Measurements from ENCODE around the gene GOLGA6L10. TPM values are rescaled to one million over a fixed set of nuclear protein-coding genes. Genes with fewer than 3 reads are reported as not detected.
"Not testable (repeated sequence)": the region's sequence is repeated elsewhere in the genome, so short reads cannot be mapped to it uniquely, and the experiment has no call there.

GOLGA6L10 gene
- total and polyA plus RNA-seq, 9 donors = 0.19 to 2.5 (median 0.71) TPM

DNA sequence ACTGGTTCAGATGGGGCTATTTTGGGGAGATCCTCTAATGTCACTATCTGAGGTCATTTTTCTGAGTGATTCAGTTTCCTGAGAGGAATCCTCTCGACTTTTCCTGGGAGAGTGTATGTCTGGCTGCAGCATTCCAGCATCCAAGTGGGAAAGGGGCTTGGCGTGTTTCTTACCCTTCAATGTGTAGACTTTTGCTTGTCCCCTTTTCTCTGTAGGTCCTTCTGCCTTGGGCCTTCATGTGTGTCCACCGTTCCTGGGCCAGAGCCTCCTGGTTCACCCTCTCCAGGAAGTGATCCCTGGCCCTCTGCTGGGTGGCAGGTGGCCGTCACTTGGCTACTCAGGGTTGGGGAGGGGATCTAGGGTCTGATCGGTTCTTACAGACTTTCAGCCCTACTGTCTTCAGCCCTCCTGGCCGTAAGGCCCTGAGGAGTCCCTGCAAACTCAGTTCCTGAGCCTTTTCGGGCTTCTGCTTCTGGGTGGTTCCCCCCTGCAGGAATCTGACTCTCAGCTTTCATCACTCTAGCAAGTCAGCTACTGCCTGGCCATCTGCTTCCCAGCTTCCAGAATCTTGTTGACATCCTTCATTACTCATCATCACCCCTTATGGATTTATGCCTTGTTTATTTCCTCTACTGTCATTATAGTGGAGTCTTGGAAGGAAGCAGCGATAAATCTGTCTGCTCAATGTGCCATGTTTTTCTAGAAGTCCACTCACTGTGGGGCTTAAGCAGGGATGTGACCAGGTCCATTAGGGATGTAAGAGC, 36.5 kb downstream of the GOLGA6L10 start:
- H3K27ac ChIP-seq (ENCODE audit: low read length) = no peak overlapping the region
- H3K27me3 ChIP-seq (ENCODE audit: control insufficient read depth, insufficient read depth, low read length) = no peaks in the 10 kb centered on the region
- no peak overlapping the region for H3K4me3 ChIP-seq (ENCODE audit: low read length)
- H3K9me3 ChIP-seq (replicated peaks; ENCODE audit: control insufficient read depth, low read depth, low read length) = peaks cover 2% of the 10 kb centered on the region
- peaks cover 10% of the 10 kb centered on the region for H3K4me1 ChIP-seq (ENCODE audit: control insufficient read depth, insufficient read depth, low read length)
- H3K36me3 ChIP-seq (ENCODE audit: control insufficient read depth, insufficient read depth, low read length) = no peaks in the 10 kb centered on the region
- 37% methylated on average over 4 of the region's 8 CpGs for WGBS (ENCODE audit: insufficient coverage)
- DNase-seq = no peak

DNA sequence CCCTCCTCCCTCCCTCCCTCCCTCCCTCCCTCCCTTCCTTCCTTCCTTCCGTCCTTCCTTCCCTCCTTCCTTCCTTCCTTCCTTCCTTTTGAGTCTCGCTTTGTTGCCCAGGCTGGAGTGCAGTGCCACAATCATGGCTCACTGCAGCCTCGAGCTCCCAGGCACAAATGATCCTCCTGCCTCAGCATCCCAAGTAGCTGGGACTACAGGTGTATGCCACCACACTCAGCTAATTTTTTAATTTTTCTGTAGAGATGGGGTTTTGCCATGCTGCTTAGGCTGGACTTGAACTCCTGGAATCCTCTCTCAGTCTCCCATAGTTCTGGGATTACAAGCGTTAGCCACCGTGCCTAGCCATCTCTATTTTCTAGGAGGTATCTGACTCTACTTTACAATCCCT, 38.0 kb downstream of the GOLGA6L10 start:
- H3K9me3 ChIP-seq (replicated peaks; ENCODE audit: control insufficient read depth, low read depth, low read length); H3K27me3 ChIP-seq (ENCODE audit: control insufficient read depth, insufficient read depth, low read length); H3K27ac ChIP-seq (ENCODE audit: low read length); H3K36me3 ChIP-seq (ENCODE audit: control insufficient read depth, insufficient read depth, low read length); H3K4me1 ChIP-seq (ENCODE audit: control insufficient read depth, insufficient read depth, low read length); DNase-seq; H3K4me3 ChIP-seq (ENCODE audit: low read length): not testable (repeated sequence)
- WGBS (ENCODE audit: insufficient coverage) = 94% methylated on average over 2 of the region's 5 CpGs

DNA sequence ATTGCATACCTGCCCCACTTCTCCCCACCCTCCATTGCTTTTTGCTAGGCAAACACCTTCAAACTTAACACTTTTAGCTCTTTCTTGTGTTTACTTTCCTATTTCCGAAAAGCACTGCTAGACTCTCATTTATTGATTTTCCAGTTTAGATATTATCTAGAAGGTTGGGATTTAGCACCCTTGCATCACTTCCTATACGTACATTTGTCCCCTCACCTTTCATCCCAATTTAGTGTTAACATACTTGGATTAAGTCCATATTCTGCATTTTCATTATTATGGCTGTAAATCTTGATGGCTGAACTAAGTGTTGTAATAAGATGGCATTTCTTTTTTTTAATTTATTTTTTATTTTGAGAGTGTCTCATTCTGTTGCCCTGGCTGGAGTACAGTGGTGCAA, 39.5 kb downstream of the GOLGA6L10 start:
- no peak for DNase-seq
- H3K4me1 ChIP-seq (ENCODE audit: control insufficient read depth, insufficient read depth, low read length) = no peaks in the 10 kb centered on the region
- H3K4me3 ChIP-seq (ENCODE audit: low read length) = no peak overlapping the region
- WGBS (ENCODE audit: insufficient coverage) = no CpG with 5 or more reads among the region's 2 CpGs
- no peak overlapping the region for H3K27ac ChIP-seq (ENCODE audit: low read length)
- H3K27me3 ChIP-seq (ENCODE audit: control insufficient read depth, insufficient read depth, low read length) = no peaks in the 10 kb centered on the region
- H3K9me3 ChIP-seq (replicated peaks; ENCODE audit: control insufficient read depth, low read depth, low read length) = peaks cover 2% of the 10 kb centered on the region
- H3K36me3 ChIP-seq (ENCODE audit: control insufficient read depth, insufficient read depth, low read length) = no peaks in the 10 kb centered on the region

DNA sequence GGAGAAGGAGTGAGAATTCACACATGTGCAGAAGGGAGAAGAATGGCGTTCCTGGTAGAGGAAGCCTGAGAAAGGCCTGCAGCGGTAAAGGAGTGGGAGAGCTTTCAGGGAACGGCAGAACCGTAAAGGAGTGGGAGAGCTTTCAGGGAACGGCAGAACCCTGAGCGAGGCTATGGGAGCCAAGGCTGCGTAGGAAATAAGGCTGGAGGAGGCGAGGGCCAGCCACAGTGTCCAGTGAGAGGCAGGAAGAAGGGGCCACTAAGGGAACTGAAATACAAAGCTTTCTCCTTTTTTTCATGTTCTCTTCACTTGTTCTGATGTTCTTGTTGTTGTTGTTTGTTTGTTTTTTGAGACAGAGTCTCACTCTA, 41.6 kb downstream of the GOLGA6L10 start:
- DNase-seq = no peak
- H3K27ac ChIP-seq (ENCODE audit: low read length) = no peak overlapping the region
- no peaks in the 10 kb centered on the region for H3K4me1 ChIP-seq (ENCODE audit: control insufficient read depth, insufficient read depth, low read length)
- H3K27me3 ChIP-seq (ENCODE audit: control insufficient read depth, insufficient read depth, low read length) = no peaks in the 10 kb centered on the region
- H3K36me3 ChIP-seq (ENCODE audit: control insufficient read depth, insufficient read depth, low read length) = no peaks in the 10 kb centered on the region
- WGBS (ENCODE audit: insufficient coverage) = 72% methylated on average over 7 of the region's 8 CpGs
- peaks cover 2% of the 10 kb centered on the region for H3K9me3 ChIP-seq (replicated peaks; ENCODE audit: control insufficient read depth, low read depth, low read length)
- H3K4me3 ChIP-seq (ENCODE audit: low read length) = no peak overlapping the region

DNA sequence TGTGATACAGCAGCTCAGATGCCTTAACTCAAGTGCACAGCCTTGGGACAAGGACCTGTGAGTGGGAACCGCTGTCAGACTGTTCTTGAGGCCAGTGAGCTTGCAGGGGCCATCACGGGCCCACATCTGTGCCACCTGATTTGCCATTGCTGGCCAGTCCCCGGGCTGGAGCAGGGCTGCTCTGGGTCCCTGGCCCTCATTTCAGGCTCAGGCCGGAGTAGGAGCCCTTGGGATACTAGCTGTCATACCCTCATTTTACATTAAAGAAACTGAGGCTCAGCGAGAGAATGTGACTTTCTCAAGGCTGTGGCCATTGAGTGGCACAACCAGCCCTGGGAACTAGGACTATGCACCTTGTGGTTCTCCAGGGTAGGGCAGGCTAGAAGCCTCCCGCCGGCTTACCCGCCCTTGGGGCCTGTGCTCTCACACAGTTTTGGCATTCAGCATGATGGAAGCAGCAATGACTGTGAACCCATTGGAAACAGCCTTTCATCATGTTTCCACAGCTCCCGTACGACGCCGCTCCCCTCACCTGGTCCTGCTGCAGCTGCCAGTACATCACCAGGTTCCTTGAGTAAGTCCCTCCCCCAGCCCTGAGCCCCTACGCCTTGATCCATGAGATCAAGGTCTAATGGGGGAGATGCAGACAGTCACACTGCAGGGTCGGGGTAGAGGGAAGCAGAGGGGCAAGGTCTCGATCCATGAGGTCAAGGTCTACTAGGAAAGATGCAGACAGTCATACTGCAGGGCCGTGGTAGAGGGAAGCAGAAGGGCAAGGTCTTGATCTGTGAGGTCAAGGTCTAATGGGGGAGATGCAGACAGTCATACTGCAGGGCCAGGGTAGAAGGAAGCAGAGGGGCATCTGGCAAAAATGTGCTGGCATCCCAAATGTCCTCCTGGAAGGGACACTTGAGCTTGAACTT, 42.2 kb downstream of the GOLGA6L10 start:
- H3K36me3 ChIP-seq (ENCODE audit: control insufficient read depth, insufficient read depth, low read length) = no peaks in the 10 kb centered on the region
- no peak for DNase-seq
- H3K27me3 ChIP-seq (ENCODE audit: control insufficient read depth, insufficient read depth, low read length) = no peaks in the 10 kb centered on the region
- no peak overlapping the region for H3K27ac ChIP-seq (ENCODE audit: low read length)
- no peak overlapping the region for H3K4me3 ChIP-seq (ENCODE audit: low read length)
- peaks cover 2% of the 10 kb centered on the region for H3K9me3 ChIP-seq (replicated peaks; ENCODE audit: control insufficient read depth, low read depth, low read length)
- WGBS (ENCODE audit: insufficient coverage) = 78% methylated on average over 12 of the region's 16 CpGs
- no peaks in the 10 kb centered on the region for H3K4me1 ChIP-seq (ENCODE audit: control insufficient read depth, insufficient read depth, low read length)

DNA sequence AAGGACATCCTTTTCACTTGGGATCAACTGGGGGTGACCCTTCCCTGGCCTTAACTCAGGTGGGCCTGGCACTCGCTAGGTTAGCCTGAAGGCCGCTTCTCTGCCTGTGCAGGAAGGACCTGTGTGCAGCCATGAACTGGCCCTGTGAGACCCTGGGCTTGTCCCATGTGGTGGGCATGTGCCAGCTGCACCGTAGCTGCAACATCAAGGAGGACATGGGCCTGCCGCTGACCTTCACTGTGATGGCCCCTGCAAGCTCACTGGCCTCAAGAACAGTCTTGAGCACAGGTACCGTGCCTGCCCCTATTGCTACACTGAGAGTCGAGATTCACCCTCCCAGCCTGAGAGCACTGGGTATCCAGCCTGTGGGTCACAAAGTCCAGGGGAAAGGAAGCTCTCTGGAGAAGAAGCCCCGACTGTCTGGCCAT, 43.6 kb downstream of the GOLGA6L10 start:
- H3K27ac ChIP-seq (ENCODE audit: low read length) = no peak overlapping the region
- no peaks in the 10 kb centered on the region for H3K36me3 ChIP-seq (ENCODE audit: control insufficient read depth, insufficient read depth, low read length)
- WGBS (ENCODE audit: insufficient coverage) = 92% methylated on average over 6 of the region's 7 CpGs
- H3K4me3 ChIP-seq (ENCODE audit: low read length) = no peak overlapping the region
- no peaks in the 10 kb centered on the region for H3K4me1 ChIP-seq (ENCODE audit: control insufficient read depth, insufficient read depth, low read length)
- H3K27me3 ChIP-seq (ENCODE audit: control insufficient read depth, insufficient read depth, low read length) = no peaks in the 10 kb centered on the region
- peaks cover 2% of the 10 kb centered on the region for H3K9me3 ChIP-seq (replicated peaks; ENCODE audit: control insufficient read depth, low read depth, low read length)
- no peak for DNase-seq

DNA sequence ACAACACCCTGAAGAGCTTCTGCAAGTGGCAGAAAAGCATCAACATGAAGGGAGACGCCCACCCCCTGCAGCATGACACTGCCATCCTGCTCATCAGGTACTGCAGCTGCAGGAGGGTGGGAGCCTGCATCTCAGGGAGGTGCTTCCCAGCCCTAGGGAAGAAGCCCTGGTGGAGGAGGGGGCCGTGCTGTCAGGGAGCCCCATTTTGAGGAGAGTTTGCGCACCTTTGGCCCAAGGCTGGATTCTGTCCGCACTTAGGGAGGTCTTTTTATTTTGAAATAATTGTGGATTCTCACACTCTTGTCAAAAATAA, 44.5 kb downstream of the GOLGA6L10 start:
- no peaks in the 10 kb centered on the region for H3K36me3 ChIP-seq (ENCODE audit: control insufficient read depth, insufficient read depth, low read length)
- H3K4me1 ChIP-seq (ENCODE audit: control insufficient read depth, insufficient read depth, low read length) = no peaks in the 10 kb centered on the region
- no peaks in the 10 kb centered on the region for H3K9me3 ChIP-seq (replicated peaks; ENCODE audit: control insufficient read depth, low read depth, low read length)
- no peak for DNase-seq
- H3K4me3 ChIP-seq (ENCODE audit: low read length) = no peak overlapping the region
- no peaks in the 10 kb centered on the region for H3K27me3 ChIP-seq (ENCODE audit: control insufficient read depth, insufficient read depth, low read length)
- WGBS (ENCODE audit: insufficient coverage) = no CpG with 5 or more reads among the region's 4 CpGs
- H3K27ac ChIP-seq (ENCODE audit: low read length) = no peak overlapping the region

DNA sequence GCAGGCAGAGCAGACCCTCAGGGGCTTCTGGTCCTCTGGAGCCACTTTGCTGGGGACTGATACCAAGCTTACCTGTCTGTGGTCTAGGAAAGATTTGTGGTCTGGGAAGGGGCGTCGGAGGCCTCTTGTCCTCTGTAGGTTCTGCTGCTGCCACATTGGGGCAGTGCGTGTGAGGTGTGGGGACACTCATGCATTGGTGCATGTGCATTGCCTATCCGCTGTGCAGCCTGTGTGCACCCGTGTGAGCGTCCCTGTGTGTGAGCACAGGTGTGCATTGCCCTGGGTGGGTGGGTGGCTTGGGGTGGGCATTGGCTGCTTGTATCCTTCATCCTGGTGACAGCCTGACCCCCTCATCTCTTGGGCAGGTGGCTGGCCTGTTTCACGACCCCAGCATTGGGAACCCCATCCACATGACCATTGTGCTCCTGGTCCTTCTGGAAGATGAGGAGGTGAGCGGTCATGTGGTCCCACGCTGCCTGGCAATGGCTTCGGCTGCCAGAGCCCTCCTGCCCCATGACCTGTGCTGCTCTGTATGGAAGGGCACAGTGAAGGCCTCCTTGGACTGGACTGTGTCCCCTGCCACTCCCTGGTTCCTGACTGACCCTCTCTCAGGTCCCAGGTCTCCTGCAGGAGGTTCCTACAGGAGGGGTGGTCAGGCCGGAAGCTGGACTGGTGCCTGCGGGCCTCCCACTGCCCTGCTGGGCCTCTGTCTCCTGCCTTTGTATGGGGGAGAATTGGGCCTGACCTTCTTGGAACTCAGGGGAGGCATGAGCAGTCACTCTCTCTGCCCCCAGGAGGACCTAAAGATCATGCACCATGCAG, 45.1 kb downstream of the GOLGA6L10 start:
- WGBS (ENCODE audit: insufficient coverage) = 88% methylated on average over 10 of the region's 12 CpGs

DNA sequence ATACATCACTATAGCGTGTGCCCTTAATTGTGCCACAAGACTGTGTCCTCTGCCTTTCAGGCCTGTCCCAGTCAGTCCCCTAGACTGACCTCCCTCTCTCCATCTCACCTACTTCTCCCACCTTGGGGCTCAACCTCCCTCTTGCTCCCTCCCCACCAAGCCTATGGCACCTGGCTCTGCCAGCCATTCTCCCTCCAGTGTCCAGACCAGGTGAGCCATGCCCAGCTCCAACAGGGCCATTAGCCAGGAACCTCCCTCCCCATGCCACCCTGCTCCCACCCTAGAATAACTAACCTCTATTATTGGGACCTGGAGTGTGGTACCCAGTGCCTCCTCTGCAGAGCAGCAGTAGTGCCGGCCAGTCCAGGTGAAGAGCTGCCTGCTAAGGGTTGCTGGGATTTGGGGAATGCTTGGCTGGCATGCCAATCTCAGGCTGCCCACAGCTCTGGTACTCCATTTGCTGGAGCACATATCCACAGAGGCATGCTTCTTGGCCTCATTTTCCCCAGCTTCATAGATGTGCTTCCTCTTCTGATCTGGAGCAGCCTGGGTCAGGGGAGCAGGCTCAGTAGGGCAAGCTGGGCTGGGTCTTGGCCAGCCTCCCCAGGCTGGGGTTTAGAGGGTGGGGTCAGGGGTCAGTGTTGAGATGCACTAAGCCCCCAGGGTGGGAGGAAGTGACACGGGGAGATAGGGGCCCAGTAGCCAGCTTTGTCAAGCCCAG, 47.8 kb downstream of the GOLGA6L10 start:
- H3K27ac ChIP-seq (ENCODE audit: low read length) = no peak overlapping the region
- H3K4me1 ChIP-seq (ENCODE audit: control insufficient read depth, insufficient read depth, low read length) = no peaks in the 10 kb centered on the region
- no peak overlapping the region for H3K4me3 ChIP-seq (ENCODE audit: low read length)
- DNase-seq = no peak
- WGBS (ENCODE audit: insufficient coverage) = 100% methylated on average over 2 of the region's 3 CpGs
- H3K9me3 ChIP-seq (replicated peaks; ENCODE audit: control insufficient read depth, low read depth, low read length) = no peaks in the 10 kb centered on the region
- H3K36me3 ChIP-seq (ENCODE audit: control insufficient read depth, insufficient read depth, low read length) = no peaks in the 10 kb centered on the region
- H3K27me3 ChIP-seq (ENCODE audit: control insufficient read depth, insufficient read depth, low read length) = peaks cover 9% of the 10 kb centered on the region

More for the DNA sequence above, 45.1 kb downstream of the GOLGA6L10 start:
- Histone ChIP-seq H3K4me1 (ENCODE audit: control insufficient read depth, insufficient read depth, low read length) (no peaks in the 10 kb centered on the region), H3K36me3 (ENCODE audit: control insufficient read depth, insufficient read depth, low read length) (no peaks in the 10 kb centered on the region), H3K27ac (ENCODE audit: low read length) (no peak overlapping the region), H3K4me3 (ENCODE audit: low read length) (no peak overlapping the region), H3K27me3 (ENCODE audit: control insufficient read depth, insufficient read depth, low read length) (no peaks in the 10 kb centered on the region), H3K9me3 (replicated peaks; ENCODE audit: control insufficient read depth, low read depth, low read length) (no peaks in the 10 kb centered on the region)
- DNase-seq = no peak
